Testis (tissue), 3 donors: ENCODE results near the gene ALDOB. TPM values are rescaled to one million over a fixed set of nuclear protein-coding genes. Genes with fewer than 3 reads are reported as not detected.
A peak's percentile ranks its signal among the peaks of the same experiment; 100 is the strongest.

Experiments
- DNase-seq: peaks from one replicate; pipeline ENCODE4 v3.0.0-alpha.2; 2019
- H3K27ac ChIP-seq, 2 donors: fragments of 200-600 bp; sonication (generic); one replicate each; pipeline ENCODE4 v1.5.1; 2019
- H3K27me3 ChIP-seq: fragments of 200-600 bp; sonication (generic); one replicate; pipeline ENCODE4 v1.5.1; 2019
- H3K36me3 ChIP-seq: fragments of 200-600 bp; sonication (generic); one replicate; pipeline ENCODE4 v1.5.1; 2017; ENCODE audit warnings: low read depth; ENCODE audit errors: missing control alignments
- H3K4me1 ChIP-seq: fragments of 200-600 bp; sonication (generic); one replicate; pipeline ENCODE4 v1.5.1; 2019
- H3K4me3 ChIP-seq, 2 donors: fragments of 200-600 bp; sonication (generic); one replicate each; pipeline ENCODE4 v1.5.1; 2017 to 2019
- H3K9me3 ChIP-seq: fragments of 200-600 bp; sonication (generic); one replicate; pipeline ENCODE4 v1.5.1; 2017
- POLR2A ChIP-seq: fragments of 450-650 bp; IDR thresholded peaks from one replicate; pipeline ENCODE4 v1.6.1; 2017; ENCODE audit warnings: antibody characterized with exemption, mild to moderate bottlenecking, moderate library complexity
- WGBS, 2 donors: methylation state at CpG; one replicate each; pipeline ENCODE4 v1.1.5; 2018; 5-methylcytosine and 5-hydroxymethylcytosine counted together
- intact Hi-C: fragments of 100-400 bp; cut with DNase I; formaldehyde crosslinking; loops from one replicate; pipeline ENCODE4 v1.15.1; 2023; ENCODE audit warnings: low total_unique reads
- polyA plus RNA-seq: library from polyadenylated mRNA; stranded (reverse); fragments of 350-450 nt; fragmentation: Illumina TruSeq; extraction: RNeasy Lipid Tissue Mini Kit (QIAGEN cat#74804); gene quantifications from one replicate; pipeline ENCODE4 v1.2.3, GENCODE V29; 2014; ENCODE audit warnings: low read depth, low replicate concordance; ENCODE audit not compliant: insufficient read depth
- total RNA-seq, 2 donors: library from RNA; depleted of rRNA; stranded (reverse); fragments of >200 nt; gene quantifications; one replicate each; pipeline ENCODE4 v1.2.3, GENCODE V29; 2016
- TF ChIP-seq, protein P1 (sequence below), 3 experiments: fragments of 450-650 bp in 2 of 3; fragments of 200-600 bp in 1 of 3; sonication (generic) in 1 of 3; IDR thresholded peaks; one replicate each; pipeline ENCODE4 v1.5.1; 2016 to 2019; ENCODE audit warnings: antibody characterized with exemption in 3 of 3, mild to moderate bottlenecking in 2 of 3, moderate library complexity in 1 of 3

ALDOB gene
- total and polyA plus RNA-seq, 3 donors from 2014 or later = 0.79 to 1.9 TPM; not detected in 1

DNA sequence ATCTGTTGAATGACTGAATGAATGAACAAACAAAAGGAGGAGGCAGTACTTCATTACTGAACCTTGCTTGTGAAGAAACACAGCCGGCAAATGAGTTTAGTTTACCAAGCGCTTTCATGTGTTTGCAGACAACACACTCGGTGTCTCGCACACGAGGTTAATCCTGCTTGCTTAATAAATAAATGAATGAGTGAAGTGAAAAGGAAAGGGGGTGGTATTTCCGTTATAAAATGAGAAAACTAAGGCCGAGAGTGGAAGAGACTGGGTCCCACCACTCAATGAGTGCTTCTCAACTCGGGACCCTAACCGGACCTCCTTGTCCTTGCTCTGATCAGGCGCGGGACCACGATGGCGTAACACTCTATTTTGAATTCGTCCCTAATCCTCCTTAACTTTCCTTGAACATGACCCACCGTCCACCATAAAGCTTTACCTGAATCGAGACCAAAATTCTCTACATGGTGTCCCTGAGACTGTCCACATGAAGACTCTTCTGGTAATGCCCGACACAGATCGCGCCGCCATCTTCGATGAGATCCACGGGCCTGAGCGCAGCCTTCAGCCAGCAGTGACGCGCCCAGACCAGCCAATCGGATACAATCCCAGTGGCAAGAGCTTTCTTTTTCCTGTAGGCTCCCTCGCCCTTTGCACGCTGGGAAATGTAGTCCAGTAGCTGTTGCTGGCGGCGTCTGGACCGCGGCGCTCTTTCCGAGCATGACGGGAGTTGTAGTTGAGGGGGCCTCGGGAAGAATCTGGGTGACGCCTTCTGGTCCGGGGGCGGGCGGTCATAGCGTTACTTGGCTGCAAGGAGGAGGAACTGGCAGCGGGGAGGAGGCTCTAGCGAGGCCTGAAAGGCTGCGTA lies 37.3 kb downstream of the ALDOB start, which contains the start of the genes MRPL50 and ZNF189:
TSS of gene MRPL50 (minus strand) at position 551 of the 862 bp plus-strand sequence. CDS start at position 525, 26 bp downstream.
TSS of gene ZNF189 (plus strand) at position 784 of the 862 bp plus-strand sequence. CDS start 306 bp downstream, outside the sequence.
- Histone ChIP-seq H3K27ac (peak within 1 kb of the TSS; percentile 94 to 95), H3K4me3 (peak within 1 kb of the TSS; percentile 78), H3K27me3 (no peaks in the 10 kb centered on the region), H3K9me3 (no peaks in the 10 kb centered on the region), H3K36me3 (peaks cover 4% of the 10 kb centered on the region), H3K4me1 (peaks cover 13% of the 10 kb centered on the region)
- TF ChIP-seq, protein P1, sequence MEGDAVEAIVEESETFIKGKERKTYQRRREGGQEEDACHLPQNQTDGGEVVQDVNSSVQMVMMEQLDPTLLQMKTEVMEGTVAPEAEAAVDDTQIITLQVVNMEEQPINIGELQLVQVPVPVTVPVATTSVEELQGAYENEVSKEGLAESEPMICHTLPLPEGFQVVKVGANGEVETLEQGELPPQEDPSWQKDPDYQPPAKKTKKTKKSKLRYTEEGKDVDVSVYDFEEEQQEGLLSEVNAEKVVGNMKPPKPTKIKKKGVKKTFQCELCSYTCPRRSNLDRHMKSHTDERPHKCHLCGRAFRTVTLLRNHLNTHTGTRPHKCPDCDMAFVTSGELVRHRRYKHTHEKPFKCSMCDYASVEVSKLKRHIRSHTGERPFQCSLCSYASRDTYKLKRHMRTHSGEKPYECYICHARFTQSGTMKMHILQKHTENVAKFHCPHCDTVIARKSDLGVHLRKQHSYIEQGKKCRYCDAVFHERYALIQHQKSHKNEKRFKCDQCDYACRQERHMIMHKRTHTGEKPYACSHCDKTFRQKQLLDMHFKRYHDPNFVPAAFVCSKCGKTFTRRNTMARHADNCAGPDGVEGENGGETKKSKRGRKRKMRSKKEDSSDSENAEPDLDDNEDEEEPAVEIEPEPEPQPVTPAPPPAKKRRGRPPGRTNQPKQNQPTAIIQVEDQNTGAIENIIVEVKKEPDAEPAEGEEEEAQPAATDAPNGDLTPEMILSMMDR (IDR thresholded peaks at IDR 0.05) = no peak
- no peak for TF ChIP-seq POLR2A
- 0% methylated on average over 40 to 44 of the region's 44 CpGs for WGBS, 2 donors
- DNase-seq = peak; percentile 100
- intact Hi-C loops = no loop called here

DNA sequence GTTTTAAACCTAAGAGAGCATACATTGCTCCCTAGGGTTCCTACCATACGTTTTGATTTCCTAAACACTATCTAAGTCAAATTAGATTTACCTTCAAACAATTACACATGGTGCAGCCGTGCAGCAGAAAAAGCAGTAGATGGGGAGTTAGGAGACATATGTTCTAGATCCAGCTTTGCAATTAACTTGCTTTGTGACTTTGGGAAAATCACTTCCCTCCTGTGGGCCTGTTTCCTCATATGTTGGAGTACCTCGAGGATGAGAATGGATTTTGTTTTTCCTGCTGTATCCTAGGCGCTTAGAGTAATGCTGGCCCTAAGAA lies 37.9 kb downstream of the ALDOB start:
- Histone ChIP-seq H3K9me3 (no peaks in the 10 kb centered on the region), H3K36me3 (peaks cover 4% of the 10 kb centered on the region), H3K27ac (peak overlapping the region; percentile 94 to 95), H3K4me1 (peaks cover 13% of the 10 kb centered on the region), H3K4me3 (peak overlapping the region; percentile 78), H3K27me3 (no peaks in the 10 kb centered on the region)
- 8% methylated on average over 4 of the region's 4 CpGs for WGBS, 2 donors
- DNase-seq = no peak
- TF ChIP-seq, protein P1 (IDR thresholded peaks at IDR 0.05) = no peak
- no peak for TF ChIP-seq POLR2A
- intact Hi-C loops = no loop called here

DNA sequence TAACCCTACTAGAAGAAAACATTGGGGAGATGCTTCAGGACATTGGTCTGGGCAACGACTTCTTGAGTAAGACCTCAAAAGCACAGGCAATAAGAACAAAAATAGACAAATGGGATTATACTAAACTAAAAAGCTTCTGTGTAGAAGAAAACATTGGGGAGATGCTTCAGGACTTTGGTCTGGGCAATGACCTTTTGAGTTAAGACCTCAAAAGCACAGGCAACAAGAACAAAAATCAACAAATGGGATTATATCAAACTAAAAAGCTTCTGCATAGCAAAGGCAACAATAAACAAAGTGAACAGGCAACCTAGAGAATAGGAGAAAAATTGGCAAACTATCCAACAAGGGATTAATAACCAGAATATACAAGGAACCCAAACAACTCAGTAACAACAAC lies 40.9 kb downstream of the ALDOB start:
- DNase-seq = no peak
- H3K27ac ChIP-seq = no peak overlapping the region
- WGBS, 2 donors = 92% methylated on average over 1 of the region's 1 CpG
- intact Hi-C loops = no loop called here
- no peaks in the 10 kb centered on the region for H3K9me3 ChIP-seq
- peaks cover 7% of the 10 kb centered on the region for H3K4me1 ChIP-seq
- H3K36me3 ChIP-seq = no peaks in the 10 kb centered on the region
- no peaks in the 10 kb centered on the region for H3K27me3 ChIP-seq
- H3K4me3 ChIP-seq = no peak overlapping the region
- TF ChIP-seq, protein P1 (IDR thresholded peaks at IDR 0.05) = no peak
- no peak for TF ChIP-seq POLR2A

- Histone ChIP-seq H3K27me3 (no peaks in the 10 kb centered on the region), H3K9me3 (no peaks in the 10 kb centered on the region), H3K36me3 (no peaks in the 10 kb centered on the region), H3K4me3 (no peak overlapping the region), H3K4me1 (peaks cover 4% of the 10 kb centered on the region), H3K27ac (no peak overlapping the region)
- no peak for DNase-seq
- 93 to 95% methylated on average over 3 of the region's 3 CpGs for WGBS, 2 donors
- intact Hi-C loops = no loop called here
- no peak for TF ChIP-seq POLR2A
- TF ChIP-seq, protein P1 (IDR thresholded peaks at IDR 0.05) = no peak
Observed at GRCh38 chr9:101393135-101393534, 42.4 kb downstream of the ALDOB start.
